ENCODE measurements around the gene KRTAP13-2. TPM values are rescaled to one million over a fixed set of nuclear protein-coding genes. Genes with fewer than 3 reads are reported as not detected.

KRTAP13-2 gene
- total and polyA plus RNA-seq, 4 donors, result not detected

DNA sequence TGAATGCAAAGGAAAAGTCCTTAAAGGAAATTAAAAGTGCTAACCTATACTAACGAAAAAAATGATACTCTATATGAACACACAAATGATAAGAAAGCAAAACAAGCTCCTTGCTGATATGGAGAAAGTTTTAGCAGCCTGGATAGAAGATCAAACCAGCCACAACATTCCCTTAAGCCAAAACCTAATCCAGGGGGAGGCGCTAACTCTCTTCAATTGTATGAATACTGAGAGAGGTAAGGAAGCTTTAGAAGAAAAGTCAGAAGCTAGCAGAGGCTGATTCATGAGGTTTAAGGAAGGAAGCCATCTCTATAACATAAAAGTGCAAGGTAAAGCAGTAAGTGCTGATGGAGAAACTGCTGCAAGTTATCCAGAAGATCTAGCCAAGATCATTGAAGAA is 27.1 kb downstream of the KRTAP13-2 start:
- Histone ChIP-seq H3K4me3 (ENCODE audit: low read depth in 1 of 3, low read length in 3 of 3) (no peak overlapping the region), H3K27me3 (ENCODE audit: control insufficient read depth in 4 of 4, insufficient read depth in 4 of 4, low read length in 3 of 4) (peaks cover 0 to 3% (median 0%) of the 10 kb centered on the region in 4 donors), H3K27ac (ENCODE audit: low read depth in 1 of 2, low read length in 2 of 2) (no peak overlapping the region), H3K36me3 (ENCODE audit: control insufficient read depth in 4 of 4, insufficient read depth in 3 of 4, low read depth in 1 of 4, low read length in 3 of 4) (no peaks in the 10 kb centered on the region), H3K9me3 (ENCODE audit: control insufficient read depth in 4 of 4, low read length in 3 of 4) (peaks cover 0 to 2% (median 0%) of the 10 kb centered on the region in 4 donors), H3K4me1 (ENCODE audit: control insufficient read depth in 4 of 4, insufficient read depth in 4 of 4, low read length in 3 of 4) (no peaks in the 10 kb centered on the region), H3K9ac (ENCODE audit: low read depth in 1 of 2, low read length in 2 of 2) (no peak overlapping the region)
- TF ChIP-seq FOXA2 (IDR thresholded peaks at IDR 0.05) (no peak), SP1 (IDR thresholded peaks at IDR 0.05) (no peak), TAF1 (conservative IDR thresholded peaks at IDR 0.05) (no peak), JUND (IDR thresholded peaks at IDR 0.05) (no peak), GABPA (IDR thresholded peaks at IDR 0.05 in 1 of 2, conservative IDR thresholded peaks at IDR 0.05 in 1 of 2) (no peak), YY1 (IDR thresholded peaks at IDR 0.05) (no peak)
- TF ChIP-seq, protein P1, sequence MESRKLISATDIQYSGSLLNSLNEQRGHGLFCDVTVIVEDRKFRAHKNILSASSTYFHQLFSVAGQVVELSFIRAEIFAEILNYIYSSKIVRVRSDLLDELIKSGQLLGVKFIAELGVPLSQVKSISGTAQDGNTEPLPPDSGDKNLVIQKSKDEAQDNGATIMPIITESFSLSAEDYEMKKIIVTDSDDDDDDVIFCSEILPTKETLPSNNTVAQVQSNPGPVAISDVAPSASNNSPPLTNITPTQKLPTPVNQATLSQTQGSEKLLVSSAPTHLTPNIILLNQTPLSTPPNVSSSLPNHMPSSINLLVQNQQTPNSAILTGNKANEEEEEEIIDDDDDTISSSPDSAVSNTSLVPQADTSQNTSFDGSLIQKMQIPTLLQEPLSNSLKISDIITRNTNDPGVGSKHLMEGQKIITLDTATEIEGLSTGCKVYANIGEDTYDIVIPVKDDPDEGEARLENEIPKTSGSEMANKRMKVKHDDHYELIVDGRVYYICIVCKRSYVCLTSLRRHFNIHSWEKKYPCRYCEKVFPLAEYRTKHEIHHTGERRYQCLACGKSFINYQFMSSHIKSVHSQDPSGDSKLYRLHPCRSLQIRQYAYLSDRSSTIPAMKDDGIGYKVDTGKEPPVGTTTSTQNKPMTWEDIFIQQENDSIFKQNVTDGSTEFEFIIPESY (IDR thresholded peaks at IDR 0.05), result no peak
- TF ChIP-seq, protein P2, sequence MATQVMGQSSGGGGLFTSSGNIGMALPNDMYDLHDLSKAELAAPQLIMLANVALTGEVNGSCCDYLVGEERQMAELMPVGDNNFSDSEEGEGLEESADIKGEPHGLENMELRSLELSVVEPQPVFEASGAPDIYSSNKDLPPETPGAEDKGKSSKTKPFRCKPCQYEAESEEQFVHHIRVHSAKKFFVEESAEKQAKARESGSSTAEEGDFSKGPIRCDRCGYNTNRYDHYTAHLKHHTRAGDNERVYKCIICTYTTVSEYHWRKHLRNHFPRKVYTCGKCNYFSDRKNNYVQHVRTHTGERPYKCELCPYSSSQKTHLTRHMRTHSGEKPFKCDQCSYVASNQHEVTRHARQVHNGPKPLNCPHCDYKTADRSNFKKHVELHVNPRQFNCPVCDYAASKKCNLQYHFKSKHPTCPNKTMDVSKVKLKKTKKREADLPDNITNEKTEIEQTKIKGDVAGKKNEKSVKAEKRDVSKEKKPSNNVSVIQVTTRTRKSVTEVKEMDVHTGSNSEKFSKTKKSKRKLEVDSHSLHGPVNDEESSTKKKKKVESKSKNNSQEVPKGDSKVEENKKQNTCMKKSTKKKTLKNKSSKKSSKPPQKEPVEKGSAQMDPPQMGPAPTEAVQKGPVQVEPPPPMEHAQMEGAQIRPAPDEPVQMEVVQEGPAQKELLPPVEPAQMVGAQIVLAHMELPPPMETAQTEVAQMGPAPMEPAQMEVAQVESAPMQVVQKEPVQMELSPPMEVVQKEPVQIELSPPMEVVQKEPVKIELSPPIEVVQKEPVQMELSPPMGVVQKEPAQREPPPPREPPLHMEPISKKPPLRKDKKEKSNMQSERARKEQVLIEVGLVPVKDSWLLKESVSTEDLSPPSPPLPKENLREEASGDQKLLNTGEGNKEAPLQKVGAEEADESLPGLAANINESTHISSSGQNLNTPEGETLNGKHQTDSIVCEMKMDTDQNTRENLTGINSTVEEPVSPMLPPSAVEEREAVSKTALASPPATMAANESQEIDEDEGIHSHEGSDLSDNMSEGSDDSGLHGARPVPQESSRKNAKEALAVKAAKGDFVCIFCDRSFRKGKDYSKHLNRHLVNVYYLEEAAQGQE (IDR thresholded peaks at IDR 0.05), result no peak
- TF ChIP-seq, protein P3, sequence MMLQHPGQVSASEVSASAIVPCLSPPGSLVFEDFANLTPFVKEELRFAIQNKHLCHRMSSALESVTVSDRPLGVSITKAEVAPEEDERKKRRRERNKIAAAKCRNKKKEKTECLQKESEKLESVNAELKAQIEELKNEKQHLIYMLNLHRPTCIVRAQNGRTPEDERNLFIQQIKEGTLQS (IDR thresholded peaks at IDR 0.05), result no peak
- 70% methylated on average over 2 of the region's 2 CpGs for WGBS
- no peak for DNase-seq (ENCODE audit: low spot score)

DNA sequence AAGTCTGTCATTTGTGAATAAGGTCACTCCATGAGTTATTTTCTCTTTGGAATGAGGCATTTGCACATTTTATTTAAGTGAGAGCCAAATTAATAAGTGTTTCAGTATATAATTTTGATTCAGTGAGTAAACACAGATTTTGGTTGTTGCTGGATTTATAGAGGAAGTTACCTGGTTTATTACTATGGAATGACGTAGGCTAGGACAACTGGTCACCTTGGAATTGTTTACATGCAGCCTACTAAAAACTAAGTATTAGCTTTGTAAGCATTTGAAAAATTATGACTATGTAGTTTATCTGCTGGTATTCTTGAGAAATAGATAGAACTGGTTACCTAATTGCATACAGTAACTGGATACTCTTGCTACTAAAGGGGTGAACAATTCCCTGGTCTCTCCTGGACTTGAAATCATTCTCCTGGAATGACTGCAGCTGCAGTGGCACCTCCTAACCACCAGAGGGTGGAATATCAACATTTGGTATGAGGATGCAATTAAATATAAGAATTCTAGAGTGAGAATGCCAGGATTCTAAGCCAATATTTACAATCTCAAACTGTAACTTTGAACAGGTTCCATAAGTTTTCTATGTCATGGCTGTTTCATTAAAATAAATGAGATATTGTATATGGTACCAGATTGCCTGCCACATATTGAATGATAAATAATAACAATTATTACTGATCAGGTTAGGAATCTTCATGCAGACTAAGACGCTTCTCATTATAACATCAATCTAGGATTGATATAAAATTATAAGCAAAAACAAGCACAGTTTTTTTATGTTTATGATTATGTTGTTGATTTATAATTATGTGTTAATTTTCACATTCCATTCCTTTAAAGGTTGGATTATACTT is 31.1 kb downstream of the KRTAP13-2 start:
- Histone ChIP-seq H3K36me3 (ENCODE audit: control insufficient read depth in 4 of 4, insufficient read depth in 3 of 4, low read depth in 1 of 4, low read length in 3 of 4) (no peaks in the 10 kb centered on the region), H3K9me3 (ENCODE audit: control insufficient read depth in 4 of 4, low read length in 3 of 4) (peaks cover 0 to 2% (median 0%) of the 10 kb centered on the region in 4 donors), H3K27ac (ENCODE audit: low read depth in 1 of 2, low read length in 2 of 2) (no peak overlapping the region), H3K9ac (ENCODE audit: low read depth in 1 of 2, low read length in 2 of 2) (no peak overlapping the region), H3K27me3 (ENCODE audit: control insufficient read depth in 4 of 4, insufficient read depth in 4 of 4, low read length in 3 of 4) (no peaks in the 10 kb centered on the region), H3K4me1 (ENCODE audit: control insufficient read depth in 4 of 4, insufficient read depth in 4 of 4, low read length in 3 of 4) (no peaks in the 10 kb centered on the region), H3K4me3 (ENCODE audit: low read depth in 1 of 3, low read length in 3 of 3) (no peak overlapping the region)
- no peak for DNase-seq (ENCODE audit: low spot score)
- no peak for TF ChIP-seq HNF4G (IDR thresholded peaks at IDR 0.05)
- no peak for TF ChIP-seq JUND (IDR thresholded peaks at IDR 0.05)
- TF ChIP-seq, protein P3 (IDR thresholded peaks at IDR 0.05), result no peak
- no peak for TF ChIP-seq TAF1 (conservative IDR thresholded peaks at IDR 0.05)
- no peak for TF ChIP-seq EGR1 (IDR thresholded peaks at IDR 0.05; ENCODE audit: low read depth in 2 of 2)
- TF ChIP-seq RXRA (IDR thresholded peaks at IDR 0.05), result no peak
- no peak for TF ChIP-seq GABPA (IDR thresholded peaks at IDR 0.05 in 1 of 2, conservative IDR thresholded peaks at IDR 0.05 in 1 of 2)
- TF ChIP-seq NR2F2 (IDR thresholded peaks at IDR 0.05), result no peak
- peak; percentile 68 to 82 for TF ChIP-seq RAD21 (IDR thresholded peaks at IDR 0.05)
- no peak for TF ChIP-seq FOXA1 (IDR thresholded peaks at IDR 0.05)
- TF ChIP-seq, protein P4, sequence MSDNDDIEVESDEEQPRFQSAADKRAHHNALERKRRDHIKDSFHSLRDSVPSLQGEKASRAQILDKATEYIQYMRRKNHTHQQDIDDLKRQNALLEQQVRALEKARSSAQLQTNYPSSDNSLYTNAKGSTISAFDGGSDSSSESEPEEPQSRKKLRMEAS (IDR thresholded peaks at IDR 0.05), result no peak
- no peak for TF ChIP-seq HNF4A (conservative IDR thresholded peaks at IDR 0.05)
- TF ChIP-seq, protein P5, sequence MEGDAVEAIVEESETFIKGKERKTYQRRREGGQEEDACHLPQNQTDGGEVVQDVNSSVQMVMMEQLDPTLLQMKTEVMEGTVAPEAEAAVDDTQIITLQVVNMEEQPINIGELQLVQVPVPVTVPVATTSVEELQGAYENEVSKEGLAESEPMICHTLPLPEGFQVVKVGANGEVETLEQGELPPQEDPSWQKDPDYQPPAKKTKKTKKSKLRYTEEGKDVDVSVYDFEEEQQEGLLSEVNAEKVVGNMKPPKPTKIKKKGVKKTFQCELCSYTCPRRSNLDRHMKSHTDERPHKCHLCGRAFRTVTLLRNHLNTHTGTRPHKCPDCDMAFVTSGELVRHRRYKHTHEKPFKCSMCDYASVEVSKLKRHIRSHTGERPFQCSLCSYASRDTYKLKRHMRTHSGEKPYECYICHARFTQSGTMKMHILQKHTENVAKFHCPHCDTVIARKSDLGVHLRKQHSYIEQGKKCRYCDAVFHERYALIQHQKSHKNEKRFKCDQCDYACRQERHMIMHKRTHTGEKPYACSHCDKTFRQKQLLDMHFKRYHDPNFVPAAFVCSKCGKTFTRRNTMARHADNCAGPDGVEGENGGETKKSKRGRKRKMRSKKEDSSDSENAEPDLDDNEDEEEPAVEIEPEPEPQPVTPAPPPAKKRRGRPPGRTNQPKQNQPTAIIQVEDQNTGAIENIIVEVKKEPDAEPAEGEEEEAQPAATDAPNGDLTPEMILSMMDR (IDR thresholded peaks at IDR 0.05; ENCODE audit: low read depth, low read length, missing input control), result peak; percentile 96
- TF ChIP-seq SP1 (IDR thresholded peaks at IDR 0.05), result no peak
- TF ChIP-seq, protein P2 (IDR thresholded peaks at IDR 0.05), result no peak
- 78% methylated on average over 2 of the region's 2 CpGs for WGBS
